ENCODE measurements around the gene TP53I13.

DNA sequence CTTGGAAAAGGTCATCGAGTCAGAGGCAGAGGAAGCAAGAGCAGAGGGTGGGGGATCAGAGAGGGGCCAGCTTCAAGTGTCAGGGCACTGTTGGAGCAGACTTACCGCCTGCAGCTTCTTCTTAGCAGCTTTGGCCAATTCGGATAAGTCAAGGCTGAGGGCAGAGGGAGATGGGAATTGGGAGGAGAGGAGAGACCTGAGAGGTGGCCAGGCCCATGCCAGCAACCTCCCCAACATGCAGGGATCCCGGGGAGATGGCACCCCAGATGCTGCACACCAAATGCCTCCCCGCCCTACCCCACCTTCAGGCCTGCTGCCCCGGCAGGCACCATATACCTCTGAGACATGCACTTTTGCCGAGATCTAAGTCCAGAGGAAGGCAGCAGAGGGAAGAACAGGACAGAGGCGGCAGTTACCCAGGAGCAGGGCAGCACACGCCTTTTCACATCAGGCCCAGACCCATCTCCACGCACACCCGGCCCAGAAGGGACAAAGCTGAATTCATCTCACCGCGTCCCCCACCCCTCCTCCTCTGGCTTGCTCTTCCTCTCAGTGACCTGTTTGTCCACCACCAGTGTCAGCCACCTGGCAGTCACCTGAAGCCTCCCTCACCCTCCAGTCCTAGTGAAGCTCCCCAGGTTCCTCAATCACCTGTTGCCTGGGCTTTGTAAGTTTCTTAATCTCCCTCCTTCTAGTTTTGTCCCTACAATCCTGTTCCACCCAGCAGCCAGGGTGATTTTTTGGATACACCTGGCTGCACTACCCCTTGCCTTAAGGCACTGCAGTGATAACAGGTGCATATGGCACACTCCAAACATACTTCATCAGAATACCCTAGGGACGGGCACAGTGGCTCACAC lies 10.4 kb downstream of the TP53I13 start:
- TF ChIP-seq, protein P1, sequence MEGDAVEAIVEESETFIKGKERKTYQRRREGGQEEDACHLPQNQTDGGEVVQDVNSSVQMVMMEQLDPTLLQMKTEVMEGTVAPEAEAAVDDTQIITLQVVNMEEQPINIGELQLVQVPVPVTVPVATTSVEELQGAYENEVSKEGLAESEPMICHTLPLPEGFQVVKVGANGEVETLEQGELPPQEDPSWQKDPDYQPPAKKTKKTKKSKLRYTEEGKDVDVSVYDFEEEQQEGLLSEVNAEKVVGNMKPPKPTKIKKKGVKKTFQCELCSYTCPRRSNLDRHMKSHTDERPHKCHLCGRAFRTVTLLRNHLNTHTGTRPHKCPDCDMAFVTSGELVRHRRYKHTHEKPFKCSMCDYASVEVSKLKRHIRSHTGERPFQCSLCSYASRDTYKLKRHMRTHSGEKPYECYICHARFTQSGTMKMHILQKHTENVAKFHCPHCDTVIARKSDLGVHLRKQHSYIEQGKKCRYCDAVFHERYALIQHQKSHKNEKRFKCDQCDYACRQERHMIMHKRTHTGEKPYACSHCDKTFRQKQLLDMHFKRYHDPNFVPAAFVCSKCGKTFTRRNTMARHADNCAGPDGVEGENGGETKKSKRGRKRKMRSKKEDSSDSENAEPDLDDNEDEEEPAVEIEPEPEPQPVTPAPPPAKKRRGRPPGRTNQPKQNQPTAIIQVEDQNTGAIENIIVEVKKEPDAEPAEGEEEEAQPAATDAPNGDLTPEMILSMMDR (CRISPR knock-in tag; IDR thresholded peaks at IDR 0.05) = no peak
- no peak for TF ChIP-seq ZNF253 (CRISPR knock-in tag; IDR thresholded peaks at IDR 0.05; ENCODE audit: borderline replicate concordance)
- TF ChIP-seq, protein P2, sequence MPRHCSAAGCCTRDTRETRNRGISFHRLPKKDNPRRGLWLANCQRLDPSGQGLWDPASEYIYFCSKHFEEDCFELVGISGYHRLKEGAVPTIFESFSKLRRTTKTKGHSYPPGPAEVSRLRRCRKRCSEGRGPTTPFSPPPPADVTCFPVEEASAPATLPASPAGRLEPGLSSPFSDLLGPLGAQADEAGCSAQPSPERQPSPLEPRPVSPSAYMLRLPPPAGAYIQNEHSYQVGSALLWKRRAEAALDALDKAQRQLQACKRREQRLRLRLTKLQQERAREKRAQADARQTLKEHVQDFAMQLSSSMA (CRISPR knock-in tag; IDR thresholded peaks at IDR 0.05) = no peak
- TF ChIP-seq, protein P3, sequence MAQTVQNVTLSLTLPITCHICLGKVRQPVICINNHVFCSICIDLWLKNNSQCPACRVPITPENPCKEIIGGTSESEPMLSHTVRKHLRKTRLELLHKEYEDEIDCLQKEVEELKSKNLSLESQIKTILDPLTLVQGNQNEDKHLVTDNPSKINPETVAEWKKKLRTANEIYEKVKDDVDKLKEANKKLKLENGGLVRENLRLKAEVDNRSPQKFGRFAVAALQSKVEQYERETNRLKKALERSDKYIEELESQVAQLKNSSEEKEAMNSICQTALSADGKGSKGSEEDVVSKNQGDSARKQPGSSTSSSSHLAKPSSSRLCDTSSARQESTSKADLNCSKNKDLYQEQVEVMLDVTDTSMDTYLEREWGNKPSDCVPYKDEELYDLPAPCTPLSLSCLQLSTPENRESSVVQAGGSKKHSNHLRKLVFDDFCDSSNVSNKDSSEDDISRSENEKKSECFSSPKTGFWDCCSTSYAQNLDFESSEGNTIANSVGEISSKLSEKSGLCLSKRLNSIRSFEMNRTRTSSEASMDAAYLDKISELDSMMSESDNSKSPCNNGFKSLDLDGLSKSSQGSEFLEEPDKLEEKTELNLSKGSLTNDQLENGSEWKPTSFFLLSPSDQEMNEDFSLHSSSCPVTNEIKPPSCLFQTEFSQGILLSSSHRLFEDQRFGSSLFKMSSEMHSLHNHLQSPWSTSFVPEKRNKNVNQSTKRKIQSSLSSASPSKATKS (CRISPR knock-in tag; IDR thresholded peaks at IDR 0.05) = no peak
- TF ChIP-seq, protein P4, sequence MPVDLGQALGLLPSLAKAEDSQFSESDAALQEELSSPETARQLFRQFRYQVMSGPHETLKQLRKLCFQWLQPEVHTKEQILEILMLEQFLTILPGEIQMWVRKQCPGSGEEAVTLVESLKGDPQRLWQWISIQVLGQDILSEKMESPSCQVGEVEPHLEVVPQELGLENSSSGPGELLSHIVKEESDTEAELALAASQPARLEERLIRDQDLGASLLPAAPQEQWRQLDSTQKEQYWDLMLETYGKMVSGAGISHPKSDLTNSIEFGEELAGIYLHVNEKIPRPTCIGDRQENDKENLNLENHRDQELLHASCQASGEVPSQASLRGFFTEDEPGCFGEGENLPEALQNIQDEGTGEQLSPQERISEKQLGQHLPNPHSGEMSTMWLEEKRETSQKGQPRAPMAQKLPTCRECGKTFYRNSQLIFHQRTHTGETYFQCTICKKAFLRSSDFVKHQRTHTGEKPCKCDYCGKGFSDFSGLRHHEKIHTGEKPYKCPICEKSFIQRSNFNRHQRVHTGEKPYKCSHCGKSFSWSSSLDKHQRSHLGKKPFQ (CRISPR knock-in tag; IDR thresholded peaks at IDR 0.05; ENCODE audit: insufficient replicate concordance) = no peak
- no peak for TF ChIP-seq SP1 (IDR thresholded peaks at IDR 0.05)
- no peak for TF ChIP-seq SP1 (CRISPR knock-in tag; IDR thresholded peaks at IDR 0.05)
- no peak for TF ChIP-seq DNMT3B (CRISPR knock-in tag; conservative IDR thresholded peaks at IDR 0.05)
- TF ChIP-seq RELA (CRISPR knock-in tag; IDR thresholded peaks at IDR 0.05) = no peak
- TF ChIP-seq ZNF274 (CRISPR knock-in tag; IDR thresholded peaks at IDR 0.05) = no peak
- TF ChIP-seq, protein P5, sequence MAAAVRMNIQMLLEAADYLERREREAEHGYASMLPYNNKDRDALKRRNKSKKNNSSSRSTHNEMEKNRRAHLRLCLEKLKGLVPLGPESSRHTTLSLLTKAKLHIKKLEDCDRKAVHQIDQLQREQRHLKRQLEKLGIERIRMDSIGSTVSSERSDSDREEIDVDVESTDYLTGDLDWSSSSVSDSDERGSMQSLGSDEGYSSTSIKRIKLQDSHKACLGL (CRISPR knock-in tag; IDR thresholded peaks at IDR 0.05) = no peak
- TF ChIP-seq CENPX (CRISPR knock-in tag; IDR thresholded peaks at IDR 0.05) = no peak

Data from HepG2 (cell line).